EL (cell line): Measurements from ENCODE around the gene EMD.
"Not testable (repeated sequence)": the region's sequence is repeated elsewhere in the genome, so short reads cannot be mapped to it uniquely, and the experiment has no call there.

Experiments used
- DNase-seq: peaks from one replicate; pipeline ENCODE4 v3.0.0-alpha.2; 2016

Gene EMD

DNA sequence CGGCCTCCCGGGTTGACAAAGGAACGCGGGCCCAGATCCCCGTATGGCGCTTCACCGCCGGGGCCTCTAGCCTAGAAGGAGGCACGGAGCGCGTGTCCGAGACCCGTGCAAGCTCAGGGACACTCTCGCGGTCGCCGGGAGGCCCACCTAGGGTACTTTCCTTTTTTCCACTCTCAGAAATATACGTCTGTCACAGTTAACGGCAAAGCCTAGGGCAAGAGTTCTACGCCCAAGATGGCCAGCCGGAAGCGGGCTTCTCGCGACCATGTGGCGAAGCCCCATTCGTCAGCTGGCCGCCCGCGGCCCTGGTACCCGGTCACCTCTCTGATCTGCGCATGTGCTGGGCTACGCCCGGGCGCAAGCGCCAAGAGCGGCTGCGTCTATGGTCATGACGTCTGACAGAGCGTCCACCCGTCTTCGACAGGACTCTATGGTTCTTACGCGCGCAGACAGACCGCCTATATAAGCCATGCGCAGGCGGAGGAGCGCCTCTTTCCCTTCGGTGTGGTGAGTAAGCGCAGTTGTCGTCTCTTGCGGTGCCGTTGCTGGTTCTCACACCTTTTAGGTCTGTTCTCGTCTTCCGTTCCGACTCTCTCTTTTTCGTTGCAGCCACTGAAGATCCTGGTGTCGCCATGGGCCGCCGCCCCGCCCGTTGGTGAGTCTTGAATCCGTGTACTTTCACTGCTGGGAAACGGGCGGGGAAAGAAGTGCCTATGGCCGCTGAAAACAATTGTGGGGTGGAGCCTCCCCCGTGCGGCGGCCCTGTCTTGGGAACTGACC lies 19.0 kb downstream of the EMD start, which contains the start of gene RPL10:
RPL10 (plus strand) TSS at position 490 of the 780 bp plus-strand sequence; CDS start at position 633, 143 bp downstream.
- DNase-seq, result peak; percentile 94

- DNase-seq, result peak; percentile 66
These were observed 19.8 kb downstream of the EMD start for GRCh38 chrX:154398668-154399526.

DNA sequence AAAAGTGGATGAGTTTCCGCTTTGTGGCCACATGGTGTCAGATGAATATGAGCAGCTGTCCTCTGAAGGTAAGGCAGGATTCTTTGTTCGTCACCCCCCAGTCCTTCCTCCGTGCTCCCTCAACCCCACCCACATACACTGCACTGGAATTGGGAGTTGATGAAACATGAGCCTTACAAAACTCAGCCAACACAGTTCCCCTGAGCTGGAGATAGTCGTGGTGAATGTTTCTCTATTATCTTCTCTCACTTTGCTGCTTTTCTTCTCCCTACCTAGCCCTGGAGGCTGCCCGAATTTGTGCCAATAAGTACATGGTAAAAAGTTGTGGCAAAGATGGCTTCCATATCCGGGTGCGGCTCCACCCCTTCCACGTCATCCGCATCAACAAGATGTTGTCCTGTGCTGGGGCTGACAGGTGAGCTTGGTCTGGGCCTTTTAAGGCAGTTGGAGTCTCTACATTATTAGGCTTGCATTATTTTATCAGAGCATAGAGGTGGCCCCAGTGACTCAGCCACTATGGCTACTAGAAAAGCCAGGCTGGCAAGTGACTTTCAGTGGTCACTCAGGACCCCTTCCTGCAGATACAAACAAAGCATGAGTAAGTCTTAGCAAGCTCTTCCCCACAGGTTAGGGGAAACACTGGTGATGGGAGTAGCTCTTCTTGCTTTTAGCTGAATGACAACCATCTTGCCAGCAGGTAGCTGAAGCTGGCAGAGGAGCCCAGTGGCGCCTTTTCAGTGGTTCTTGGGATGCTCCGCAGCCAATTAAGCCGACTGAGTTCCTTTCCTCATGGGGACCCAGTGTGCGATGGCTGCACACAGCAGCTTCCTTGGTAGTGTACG lies 20.7 kb downstream of the EMD start:
- DNase-seq, result peak; percentile 21

DNA sequence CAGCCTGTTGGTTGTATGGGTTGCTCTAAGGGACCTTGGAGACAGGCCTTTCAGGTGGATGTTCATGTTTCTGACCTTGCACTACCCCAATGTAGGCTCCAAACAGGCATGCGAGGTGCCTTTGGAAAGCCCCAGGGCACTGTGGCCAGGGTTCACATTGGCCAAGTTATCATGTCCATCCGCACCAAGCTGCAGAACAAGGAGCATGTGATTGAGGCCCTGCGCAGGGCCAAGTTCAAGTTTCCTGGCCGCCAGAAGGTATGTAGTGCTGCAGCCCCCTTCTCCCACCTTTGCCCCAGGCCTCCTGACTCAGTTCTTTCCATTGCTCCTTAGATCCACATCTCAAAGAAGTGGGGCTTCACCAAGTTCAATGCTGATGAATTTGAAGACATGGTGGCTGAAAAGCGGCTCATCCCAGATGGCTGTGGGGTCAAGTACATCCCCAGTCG lies 21.3 kb downstream of the EMD start:
- not testable (repeated sequence) for DNase-seq

DNA sequence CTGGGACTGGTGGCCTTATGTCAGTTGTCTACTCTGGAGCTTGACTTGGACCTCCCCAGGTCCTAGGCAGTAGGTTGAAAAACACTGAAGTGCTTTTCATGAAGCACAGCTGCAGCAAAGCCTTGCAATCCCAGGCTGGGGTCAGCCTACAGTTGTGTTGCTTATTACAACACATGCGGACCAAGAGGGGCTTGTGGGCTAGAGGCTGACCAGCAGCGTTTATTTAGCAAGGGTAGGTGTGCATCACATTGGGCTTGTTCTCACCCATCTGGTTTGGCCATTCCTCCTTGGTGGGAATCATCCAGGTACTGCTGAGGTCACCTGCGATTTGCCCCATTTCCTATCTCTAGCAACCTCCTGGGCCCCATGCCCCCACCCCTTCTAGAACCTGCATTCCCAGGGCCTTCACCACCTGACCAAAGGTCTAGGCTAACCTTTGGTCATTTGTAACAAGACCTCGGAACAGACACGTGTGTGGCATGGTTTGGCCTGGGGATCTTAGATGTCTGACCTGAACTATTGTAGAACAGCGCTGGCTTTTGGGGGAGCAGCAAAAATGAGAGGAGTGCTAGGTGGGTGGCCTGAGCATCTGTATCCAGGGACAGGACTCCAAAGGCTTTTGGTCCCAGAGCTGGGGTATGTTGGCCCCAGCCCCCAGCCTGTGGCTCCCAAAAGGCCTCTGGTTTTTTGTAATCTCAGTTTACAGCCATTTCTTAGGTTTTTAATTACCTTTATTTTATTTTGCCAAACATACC lies 22.1 kb downstream of the EMD start:
- peak; percentile 61 for DNase-seq

DNA sequence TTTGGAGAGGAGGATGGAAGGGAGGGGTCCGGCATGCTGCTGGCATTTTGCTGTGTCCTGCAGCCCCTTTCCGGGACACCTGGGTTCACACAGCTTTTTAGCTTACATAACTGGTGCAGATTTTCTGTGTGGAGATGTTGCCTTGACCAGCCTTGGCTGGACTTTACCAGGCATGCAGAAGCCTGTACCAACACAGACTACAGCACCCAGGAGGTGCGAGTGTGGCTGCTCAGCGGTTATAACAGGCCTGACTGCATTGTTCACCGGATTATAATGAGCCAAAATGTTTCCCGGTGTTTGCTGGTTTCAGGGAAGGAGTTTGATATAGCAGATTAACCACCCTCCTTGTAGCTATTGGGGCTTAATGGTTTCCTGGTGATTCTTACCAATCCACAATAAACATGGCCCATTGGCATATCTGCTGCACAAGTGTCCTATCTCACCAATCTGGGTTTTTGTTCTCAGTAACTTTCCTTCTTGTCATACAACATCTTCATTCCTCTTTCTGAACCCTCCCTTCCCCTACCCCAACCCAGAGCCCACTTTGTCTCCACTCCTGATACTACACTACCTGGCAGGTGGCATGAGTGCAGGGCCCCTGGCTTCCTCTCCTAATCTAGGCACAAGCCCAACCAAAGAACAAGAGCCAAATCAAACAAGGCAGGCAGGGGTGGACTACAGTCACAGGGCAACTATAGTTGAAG lies 23.0 kb downstream of the EMD start:
- peak; percentile 43 for DNase-seq

DNA sequence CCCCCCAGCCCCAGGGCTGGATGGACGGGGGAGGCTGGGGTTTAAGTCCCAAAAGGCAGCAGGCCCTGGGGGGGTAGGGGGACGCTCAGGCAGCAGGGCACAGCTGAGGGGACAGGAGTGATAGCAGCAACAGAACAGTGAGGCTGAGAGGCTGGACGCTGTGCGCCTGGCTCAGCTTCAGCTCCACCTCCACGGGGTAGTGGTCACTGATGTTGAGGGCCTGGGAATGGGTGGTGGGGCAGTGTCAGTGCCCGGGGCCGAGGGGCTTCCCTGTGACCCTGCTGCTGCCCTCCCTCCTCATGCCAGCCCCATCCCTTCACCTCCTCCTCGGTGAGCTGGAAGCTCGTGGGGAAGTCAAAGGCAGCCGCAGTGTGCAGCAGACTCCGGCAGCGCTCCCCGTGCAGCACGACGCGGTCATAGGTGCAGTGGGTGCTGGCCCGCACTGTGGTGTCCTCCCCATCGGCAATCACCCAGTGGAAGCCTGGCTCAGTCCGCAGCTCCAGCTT lies 23.6 kb downstream of the EMD start:
- no peak for DNase-seq

GRCh38 chrX:154403192-154403591 lies 24.1 kb downstream of the EMD start:
- DNase-seq, result no peak

- no peak for DNase-seq
These were observed 24.8 kb downstream of the EMD start for GRCh38 chrX:154403858-154404257.

DNA sequence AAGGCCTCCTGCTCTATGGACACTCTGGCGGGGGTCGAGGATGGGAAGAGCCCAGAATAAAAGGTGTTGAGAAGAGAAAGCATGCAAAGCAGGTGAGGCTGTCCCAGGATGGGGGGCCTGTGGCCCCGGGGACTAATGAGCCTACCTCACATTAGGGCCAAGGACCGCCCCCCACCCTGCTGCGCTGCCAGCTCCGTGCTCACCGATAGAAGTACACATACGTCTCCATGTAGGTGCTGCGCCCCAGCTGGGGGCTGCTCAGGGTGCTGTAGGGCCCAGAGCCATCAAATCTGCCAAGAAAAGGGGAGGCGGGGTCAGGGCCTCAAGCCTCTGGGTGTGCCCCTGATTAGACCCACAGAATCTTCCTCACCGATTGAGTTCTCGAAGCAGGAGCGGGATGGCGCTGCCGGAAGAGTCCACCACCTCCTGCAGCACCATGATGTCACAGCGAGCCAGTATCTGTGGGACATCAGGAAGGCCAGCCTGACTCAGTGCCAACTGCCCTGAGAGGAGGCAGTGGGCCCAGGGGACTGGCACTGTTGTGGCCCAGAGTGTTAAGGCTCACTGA lies 25.6 kb downstream of the EMD start:
- DNase-seq, result no peak

DNA sequence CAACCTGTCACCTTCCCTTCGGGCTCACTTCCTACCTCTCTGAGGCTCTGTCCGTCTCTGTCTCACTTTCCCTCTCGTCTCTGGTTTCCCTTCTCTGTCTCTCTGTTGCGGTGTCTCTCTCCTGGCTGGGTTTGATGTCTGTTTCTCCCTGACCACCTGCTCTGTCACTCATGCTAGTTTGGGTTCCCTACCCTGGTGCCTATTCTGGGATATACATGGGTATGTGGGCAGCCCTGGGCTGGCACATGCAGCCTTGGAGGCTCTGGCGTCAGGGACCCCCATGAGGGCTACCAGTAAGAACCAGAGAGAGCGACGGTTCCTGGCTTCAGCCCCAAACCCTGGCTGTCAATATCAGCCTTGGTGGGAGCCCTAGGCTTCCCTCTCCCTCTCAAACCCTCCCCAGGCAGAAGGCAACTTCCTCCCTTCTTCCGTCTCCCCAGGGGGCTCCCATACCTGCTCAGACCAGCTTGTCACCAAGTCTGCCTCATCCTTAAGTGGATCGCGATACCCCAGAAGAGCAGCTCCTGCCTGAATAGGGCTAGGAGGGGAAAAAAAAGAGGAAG lies 29.6 kb downstream of the EMD start:
- DNase-seq, result no peak

DNA sequence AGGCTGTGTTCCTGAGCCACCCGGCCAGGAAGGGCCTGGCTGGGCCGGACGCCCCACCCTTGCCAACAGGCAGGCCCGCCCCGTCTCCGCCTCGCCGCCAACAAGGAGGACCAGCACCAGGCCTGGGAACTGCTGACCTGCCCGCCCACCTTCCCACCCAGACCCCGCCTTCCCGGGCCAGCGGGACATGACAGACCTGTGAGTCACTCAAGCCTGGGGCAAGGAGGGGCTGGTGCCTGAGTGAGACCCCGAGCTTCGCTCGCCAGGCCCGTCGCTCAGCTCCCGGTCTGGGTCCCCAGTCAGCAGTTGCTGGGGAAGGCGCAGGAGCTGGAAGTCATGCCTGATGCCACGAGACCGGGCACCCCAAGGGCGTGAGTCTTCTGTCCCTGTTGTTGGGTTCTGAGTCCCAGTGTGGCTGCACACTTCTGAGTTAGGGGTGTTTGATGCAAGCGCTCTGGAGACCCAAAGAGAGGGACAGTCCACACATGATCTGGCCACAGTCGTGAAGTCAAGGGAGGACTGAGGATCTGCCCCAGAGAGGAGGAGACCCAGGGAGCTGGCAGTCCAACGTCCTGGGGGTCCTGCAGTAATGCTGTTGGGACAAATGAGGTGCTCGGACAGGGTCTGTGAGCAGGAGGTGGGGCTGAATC lies 30.3 kb downstream of the EMD start, which contains the start of gene DNASE1L1:
DNASE1L1 (minus strand) TSS at position 33 of the 650 bp plus-strand sequence. CDS start 3,686 bp downstream, outside the sequence.
- peak; percentile 93 for DNase-seq

GRCh38 chrX:154411981-154412340 lies 32.9 kb downstream of the EMD start:
- peak; percentile 42 for DNase-seq

GRCh38 chrX:154412468-154412867 lies 33.4 kb downstream of the EMD start:
- no peak for DNase-seq

DNA sequence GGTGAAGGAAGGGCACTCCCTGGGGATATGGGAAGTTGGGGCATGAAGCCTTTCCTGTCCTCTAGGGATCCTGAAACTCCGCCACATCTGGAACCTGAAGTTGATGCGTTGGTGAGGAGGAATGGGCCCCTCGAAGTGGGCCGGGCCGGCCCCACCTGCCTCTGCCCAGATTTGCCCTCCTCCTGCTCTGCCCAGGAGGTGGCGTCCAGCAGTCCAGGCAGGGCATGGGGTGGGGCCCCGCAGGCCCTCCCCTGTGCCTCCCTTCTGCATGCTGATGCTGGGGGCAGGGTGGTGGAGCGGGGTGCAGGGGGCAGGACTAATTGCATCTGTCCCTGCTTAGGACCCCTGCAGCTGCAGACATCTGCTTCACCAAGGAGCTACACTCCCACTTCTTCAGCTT lies 34.0 kb downstream of the EMD start:
- no peak for DNase-seq

GRCh38 chrX:154417157-154417556 lies 38.1 kb downstream of the EMD start:
- DNase-seq, result no peak

DNA sequence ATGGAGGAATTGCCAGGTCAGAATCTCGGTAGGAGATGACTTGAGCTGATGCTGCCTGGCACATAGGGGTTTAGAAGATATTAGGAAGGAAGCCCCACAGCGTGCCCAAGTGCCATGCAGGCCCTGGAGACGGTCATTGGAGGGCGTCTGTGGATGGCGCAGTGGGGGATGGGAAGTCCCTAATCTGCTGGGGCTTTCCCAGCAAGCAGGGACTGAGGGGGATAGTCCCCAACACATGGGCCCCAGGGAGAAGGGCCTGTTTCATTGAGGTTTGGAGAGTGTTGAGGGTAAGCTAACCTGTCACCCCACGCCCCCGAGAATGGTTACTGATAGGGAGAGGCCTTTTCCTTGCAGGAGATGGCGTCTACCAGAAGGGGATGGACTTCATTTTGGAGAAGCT lies 40.1 kb downstream of the EMD start:
- DNase-seq, result no peak

DNA sequence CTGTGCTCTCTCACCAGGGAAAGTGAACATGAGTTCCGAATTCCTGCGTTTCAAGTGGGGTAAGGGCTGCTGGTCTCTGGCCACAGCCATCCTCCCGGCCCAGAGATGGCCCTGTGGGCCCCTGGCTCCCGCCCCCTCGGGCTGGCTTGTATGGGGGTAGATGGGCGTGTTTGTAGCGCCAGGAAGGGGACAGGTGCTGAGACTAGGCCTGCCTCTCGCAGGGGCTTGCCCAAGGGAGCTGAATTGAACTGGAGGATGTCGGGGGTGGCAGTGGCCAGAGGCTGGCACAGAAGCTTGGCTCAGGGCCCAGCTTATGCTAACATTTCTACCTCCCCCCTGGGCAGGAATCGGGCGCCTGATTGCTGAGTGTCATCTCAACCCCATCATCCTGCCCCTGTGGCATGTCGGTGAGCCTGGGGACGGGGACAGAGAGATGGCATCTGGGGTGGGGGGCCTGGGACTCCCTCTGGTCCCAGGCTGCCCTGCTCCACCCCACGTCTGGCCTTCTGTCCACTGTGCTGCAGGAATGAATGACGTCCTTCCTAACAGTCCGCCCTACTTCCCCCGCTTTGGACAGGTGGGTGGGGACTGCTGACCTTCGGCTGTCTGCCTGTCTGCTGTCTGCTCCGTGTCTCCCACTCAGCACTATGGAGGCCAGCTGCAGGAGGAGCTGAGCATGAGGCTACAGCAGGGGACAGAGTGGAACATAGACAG lies 40.8 kb downstream of the EMD start:
- no peak for DNase-seq

DNA sequence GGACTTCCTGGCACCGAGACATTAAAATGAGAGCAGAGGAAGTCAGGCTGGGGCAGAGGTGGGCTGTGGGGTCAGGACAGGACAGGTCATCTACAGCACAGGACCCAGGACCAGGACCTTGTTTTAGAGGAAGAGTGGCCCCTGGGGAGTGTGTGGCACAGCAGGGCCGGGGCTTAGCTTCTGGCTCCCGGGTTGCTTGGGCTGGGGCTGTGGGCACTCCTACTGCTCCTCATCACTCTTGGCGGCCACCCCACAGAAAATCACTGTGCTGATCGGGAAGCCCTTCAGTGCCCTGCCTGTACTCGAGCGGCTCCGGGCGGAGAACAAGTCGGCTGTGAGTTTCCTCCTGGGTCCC lies 41.3 kb downstream of the EMD start:
- DNase-seq, result no peak
